K562 (cell line): Measurements from ENCODE around the gene LBH. TPM values are rescaled to one million over a fixed set of nuclear protein-coding genes. Genes with fewer than 3 reads are reported as not detected.

Experiments used
- ATAC-seq: fragments of 200-7000 bp; cut with Tn5 transposase; 3 replicates; pipeline ENCODE4 v1.9.1; 2020; ENCODE audit warnings: moderate library complexity
- BruUV-seq: library from RNA; stranded (reverse); fragments of 400-500 nt; replicated peaks from 2 replicates; lab custom pipeline; 2021; lab: Mats Ljungman, UMichigan
- CTCF ChIA-PET: fragments of 300-600 bp; formaldehyde crosslinking; extraction: SDS; loops from one replicate; lab custom pipeline; 2021; ENCODE audit warnings: low intra/inter-chr PET ratio; lab: Yijun Ruan, JAX
- POLR2A ChIA-PET: fragments of 300-600, 350-650 bp; sonication (Branson Sonifier 250); formaldehyde crosslinking; extraction: SDS; loops from one replicate; lab custom pipeline; 2021; ENCODE audit warnings: antibody characterized with exemption, inconsistent platforms; lab: Yijun Ruan, JAX
- DNase-seq, 4 experiments: peaks; one replicate each; pipeline versions ENCODE4 v3.0.0 to v3.0.0-alpha.2; 2011 to 2018; ENCODE audit warnings: low spot score in 3 of 4, mixed read lengths in 3 of 4; ENCODE audit errors: extremely low read depth in 1 of 4
- FAIRE-seq: peaks from 2 replicates; lab custom pipeline; 2011; peaks lifted over from hg19 to GRCh38; lab: Jason Lieb, UNC
- H2AFZ ChIP-seq: 2 replicates; pipeline ENCODE4 v1.6.0; 2011; ENCODE audit warnings: low read depth, low read length, control low read depth, inconsistent platforms
- H3K27ac ChIP-seq: fragments of 200-600 bp; 3 replicates; pipeline ENCODE4 v1.8.0; 2011; ENCODE audit warnings: low read depth, mild to moderate bottlenecking, control low read depth, inconsistent platforms, low read length, moderate library complexity, mixed read lengths; ENCODE audit errors: extremely low read depth
- H3K27me3 ChIP-seq, 2 experiments: fragments of 300-600 bp in 1 of 2; 2 replicates in 1 of 2; 3 replicates in 1 of 2; pipeline versions ENCODE4 v1.6.0 to v1.8.0; 2011; ENCODE audit warnings: inconsistent platforms in 2 of 2, low read length in 2 of 2, mild to moderate bottlenecking in 1 of 2, mixed read lengths in 1 of 2, moderate library complexity in 1 of 2; ENCODE audit not compliant: control insufficient read depth in 2 of 2, insufficient read depth in 2 of 2
- H3K36me3 ChIP-seq: fragments of 300-600 bp; 3 replicates; pipeline ENCODE4 v1.8.0; 2011; ENCODE audit warnings: mild to moderate bottlenecking, low read length, inconsistent platforms; ENCODE audit not compliant: control insufficient read depth, insufficient read depth
- H3K4me1 ChIP-seq, 2 experiments: fragments of 200-600 bp in 1 of 2; replicated peaks in 1 of 2; 2 replicates in 1 of 2; 3 replicates in 1 of 2; pipeline versions ENCODE4 v1.5.1 to v1.8.0; 2011; ENCODE audit warnings: inconsistent platforms in 2 of 2, low read length in 2 of 2, mild to moderate bottlenecking in 1 of 2, mixed read lengths in 1 of 2, moderate library complexity in 1 of 2; ENCODE audit not compliant: control insufficient read depth in 2 of 2, insufficient read depth in 2 of 2
- H3K4me2 ChIP-seq: 2 replicates; pipeline ENCODE4 v1.6.1; 2011; ENCODE audit warnings: low read length, control low read depth, inconsistent platforms, mixed read lengths; ENCODE audit not compliant: insufficient read depth
- H3K4me3 ChIP-seq: fragments of 200-600 bp; sonication (generic), shearing (Covaris generic); 2 replicates; pipeline ENCODE4 v1.5.1; 2016; ENCODE audit warnings: control low read depth, inconsistent platforms
- H3K79me2 ChIP-seq: fragments of 200-600 bp; 3 replicates; pipeline ENCODE4 v1.8.0; 2011; ENCODE audit warnings: low read length, inconsistent platforms; ENCODE audit not compliant: control insufficient read depth, insufficient read depth
- H3K9ac ChIP-seq, 2 experiments: 2 replicates each; pipeline versions ENCODE4 v1.6.0 to v1.6.1; 2011; ENCODE audit warnings: low read depth in 2 of 2, low read length in 2 of 2, control low read depth in 1 of 2, inconsistent platforms in 1 of 2, mild to moderate bottlenecking in 1 of 2, mixed read lengths in 1 of 2; ENCODE audit not compliant: insufficient read depth in 1 of 2
- H3K9me1 ChIP-seq: one replicate; pipeline ENCODE4 v1.6.0; 2011; ENCODE audit warnings: inconsistent platforms, mild to moderate bottlenecking, low read length, moderate library complexity; ENCODE audit not compliant: control insufficient read depth, insufficient read depth
- H3K9me3 ChIP-seq: replicated peaks from 2 replicates; pipeline ENCODE4 v1.5.1; 2011; ENCODE audit warnings: low read depth, low read length, inconsistent platforms; ENCODE audit not compliant: control insufficient read depth, insufficient read depth
- H4K20me1 ChIP-seq: replicated peaks from 2 replicates; pipeline ENCODE4 v1.6.1; 2011; ENCODE audit warnings: low read length, inconsistent platforms, mixed read lengths; ENCODE audit not compliant: control insufficient read depth, insufficient read depth
- HSF4 ChIP-seq: fragments of 250-450 bp; sonication (Bioruptor Pico); IDR thresholded peaks from 2 replicates; pipeline ENCODE4 v2.1.2; 2022; ENCODE audit warnings: mild to moderate bottlenecking, moderate library complexity, borderline replicate concordance
- NCOA1 ChIP-seq: fragments of 450-650 bp; IDR thresholded peaks from 2 replicates; pipeline ENCODE4 v1.6.1; 2016; ENCODE audit warnings: low read depth
- ZNF146 ChIP-seq: IDR thresholded peaks from one replicate; pipeline ENCODE4 v1.6.1; 2018; ENCODE audit warnings: missing compliant biosample characterization; ENCODE audit not compliant: unreplicated experiment
- ZNF263 ChIP-seq: sonication (generic); formaldehyde crosslinking; IDR thresholded peaks from 2 replicates; pipeline ENCODE4 v1.8.0; 2022; ENCODE audit warnings: mild to moderate bottlenecking, missing genetic modification reagents, borderline replicate concordance
- WGBS: fragments of 100-300 bp; shearing (Covaris generic); methylation state at CpG from one replicate; pipeline ENCODE4 v1.1.6; 2016; ENCODE audit warnings: low coverage, mixed read lengths; ENCODE audit not compliant: insufficient coverage; ENCODE audit errors: missing lambda C conversion rate; 5-methylcytosine and 5-hydroxymethylcytosine counted together
- in situ Hi-C: fragments of 300-500 bp; cut with MboI; formaldehyde crosslinking; loops from 4 replicates; pipeline ENCODE4 v1.15.0; 2018; ENCODE audit warnings: inconsistent platforms, mixed read lengths
- intact Hi-C: fragments of 100-400 bp; cut with micrococcal nuclease; formaldehyde crosslinking; loops from 2 replicates; pipeline ENCODE4 v1.14.2; 2022
- polyA plus RNA-seq, 8 experiments: library from polyadenylated mRNA; depleted of rRNA in 4 of 8; stranded (reverse) in 5 of 8; unstranded in 3 of 8; fragments of >200 nt; fragmentation: Nextera tagmentation in 2 of 8; fragmentation: Illumina TruSeq in 1 of 8; extraction: Ambion mirVana in 2 of 8; extraction: Trizol in 1 of 8; gene quantifications; 2 replicates each; pipeline versions ENCODE4 v1.2.1 to v1.2.3, GENCODE V29; 2011 to 2014; ENCODE audit warnings: inconsistent platforms in 1 of 8, missing spikeins in 1 of 8
- total RNA-seq, 7 experiments: library from RNA; depleted of rRNA in 6 of 7; stranded (reverse); fragments of >200 nt in 6 of 7; fragmentation: Illumina TruSeq in 2 of 7; extraction: Trizol in 2 of 7; gene quantifications; 2 replicates each; pipeline versions ENCODE4 v1.2.1 to v1.2.3, GENCODE V29; 2011 to 2021; ENCODE audit warnings: low replicate concordance in 1 of 7
- TF ChIP-seq, protein P1 (sequence below): IDR thresholded peaks from 2 replicates; pipeline ENCODE4 v1.6.1; 2011; ENCODE audit not compliant: insufficient read length; ENCODE audit errors: extremely low read depth

Gene LBH
- total and polyA plus RNA-seq, 9 of the 15 experiments (the other 6 are each of a cell fraction or from before 2014, with no cell fraction given), result 3.1 to 13.4 (median 7.4) TPM

DNA sequence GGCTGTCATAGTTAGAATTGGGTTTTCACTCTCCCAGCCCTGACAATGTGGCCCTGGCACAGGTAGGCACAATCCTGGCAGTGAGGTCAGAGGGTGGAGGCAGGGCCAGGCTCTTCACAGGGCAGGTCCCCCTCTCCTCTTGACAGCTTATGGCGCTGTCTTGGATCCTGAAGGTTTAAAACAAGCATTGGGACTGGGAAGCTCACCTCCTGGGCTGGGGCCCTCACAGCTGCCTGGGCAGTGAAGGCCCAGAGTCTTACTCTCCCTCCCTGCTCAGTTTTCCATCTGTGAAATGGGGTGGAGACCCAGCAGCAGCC is 23.3 kb downstream of the LBH start:
- Histone ChIP-seq H3K27me3 (no peaks in the 10 kb centered on the region), H4K20me1 (no peaks in the 10 kb centered on the region), H3K27ac (peak overlapping the region; percentile 94), H3K9me1 (no peaks in the 10 kb centered on the region), H3K4me3 (no peak overlapping the region), H2AFZ (no peak overlapping the region), H3K4me2 (no peak overlapping the region; the same call in 1 of the 2 replicates), H3K79me2 (peaks cover 8% of the 10 kb centered on the region; the same call in 2 of the 3 replicates), H3K4me1 (peaks cover 46 to 48% of the 10 kb centered on the region in 2 experiments), H3K36me3 (peaks cover 11% of the 10 kb centered on the region; the same call in 2 of the 3 replicates), H3K9ac (peak overlapping the region; percentile 41 to 73; a peak in 2 of 4 replicates), H3K9me3 (0 out of 2 replicates have a peak, but pooled peaks cover 2% of the 10 kb centered on the region)
- intact Hi-C loops (no loop called here), in situ Hi-C loops (no loop called here)
- CTCF ChIA-PET, result no interaction called here
- POLR2A ChIA-PET, result interaction anchor here (0.6 to 1.1 kb wide), 5 partner anchors 8 to 183 kb away, joined by 3 read pairs; no protein-coding TSS in a partner anchor
- no CpG with 5 or more reads among the region's 1 CpG for WGBS
- FAIRE-seq (no peak), ATAC-seq (no peak), DNase-seq (no peak)
- no TSS peak for BruUV-seq
- TF ChIP-seq NCOA1 (no peak), HSF4 (0 out of 2 replicates have a peak, but pooled peaks have one; percentile 24), ZNF146 (CRISPR knock-in tag) (no peak), ZNF263 (0 out of 2 replicates have a peak, but pooled peaks have one; percentile 30)
- TF ChIP-seq, protein P1, sequence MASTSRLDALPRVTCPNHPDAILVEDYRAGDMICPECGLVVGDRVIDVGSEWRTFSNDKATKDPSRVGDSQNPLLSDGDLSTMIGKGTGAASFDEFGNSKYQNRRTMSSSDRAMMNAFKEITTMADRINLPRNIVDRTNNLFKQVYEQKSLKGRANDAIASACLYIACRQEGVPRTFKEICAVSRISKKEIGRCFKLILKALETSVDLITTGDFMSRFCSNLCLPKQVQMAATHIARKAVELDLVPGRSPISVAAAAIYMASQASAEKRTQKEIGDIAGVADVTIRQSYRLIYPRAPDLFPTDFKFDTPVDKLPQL, result no peak
